Cardiac fibroblast (primary cell): ENCODE data around the gene PDE1A.
A peak's percentile ranks its signal among the peaks of the same experiment; 100 is the strongest.

Source experiments
- DNase-seq, 2 donors: peaks; one replicate each; pipeline versions ENCODE4 v3.0.0 to v3.0.0-alpha.2; 2010; ENCODE audit warnings: low read depth in 2 of 2
- H3K4me3 ChIP-seq, 2 donors: replicated peaks in 1 of 2; 1 replicate in 1 of 2; 2 replicates in 1 of 2; pipeline ENCODE4 v1.5.1; 2011; ENCODE audit warnings: low read depth in 2 of 2, low read length in 2 of 2, mild to moderate bottlenecking in 2 of 2, moderate library complexity in 1 of 2
- TF ChIP-seq, protein P1 (sequence below): IDR thresholded peaks from one replicate; pipeline ENCODE4 v1.5.1; 2011; ENCODE audit warnings: low read depth, mild to moderate bottlenecking, low read length, inconsistent platforms

Gene PDE1A

DNA sequence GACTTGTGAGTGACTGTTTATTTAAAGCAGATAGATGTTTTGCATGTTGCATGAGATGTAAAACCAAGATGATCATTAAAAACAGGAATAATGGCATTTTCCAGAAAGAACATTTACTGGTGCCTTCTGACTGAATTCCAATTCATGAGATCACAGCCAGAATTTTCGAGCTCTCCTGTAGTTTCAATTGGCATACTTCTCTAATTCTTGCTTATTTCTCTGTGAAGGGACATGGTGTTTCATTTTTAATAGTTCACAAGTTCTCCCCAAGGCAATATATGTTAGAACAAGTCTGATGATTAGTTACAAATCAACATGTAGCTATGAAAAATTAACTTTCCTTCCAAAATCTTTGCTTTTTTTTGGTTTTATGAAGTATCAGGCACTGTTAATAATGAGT lies 105.7 kb downstream of the PDE1A start:
- H3K4me3 ChIP-seq = no peak overlapping the region
- no peak for DNase-seq
- TF ChIP-seq, protein P1, sequence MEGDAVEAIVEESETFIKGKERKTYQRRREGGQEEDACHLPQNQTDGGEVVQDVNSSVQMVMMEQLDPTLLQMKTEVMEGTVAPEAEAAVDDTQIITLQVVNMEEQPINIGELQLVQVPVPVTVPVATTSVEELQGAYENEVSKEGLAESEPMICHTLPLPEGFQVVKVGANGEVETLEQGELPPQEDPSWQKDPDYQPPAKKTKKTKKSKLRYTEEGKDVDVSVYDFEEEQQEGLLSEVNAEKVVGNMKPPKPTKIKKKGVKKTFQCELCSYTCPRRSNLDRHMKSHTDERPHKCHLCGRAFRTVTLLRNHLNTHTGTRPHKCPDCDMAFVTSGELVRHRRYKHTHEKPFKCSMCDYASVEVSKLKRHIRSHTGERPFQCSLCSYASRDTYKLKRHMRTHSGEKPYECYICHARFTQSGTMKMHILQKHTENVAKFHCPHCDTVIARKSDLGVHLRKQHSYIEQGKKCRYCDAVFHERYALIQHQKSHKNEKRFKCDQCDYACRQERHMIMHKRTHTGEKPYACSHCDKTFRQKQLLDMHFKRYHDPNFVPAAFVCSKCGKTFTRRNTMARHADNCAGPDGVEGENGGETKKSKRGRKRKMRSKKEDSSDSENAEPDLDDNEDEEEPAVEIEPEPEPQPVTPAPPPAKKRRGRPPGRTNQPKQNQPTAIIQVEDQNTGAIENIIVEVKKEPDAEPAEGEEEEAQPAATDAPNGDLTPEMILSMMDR = no peak

DNA sequence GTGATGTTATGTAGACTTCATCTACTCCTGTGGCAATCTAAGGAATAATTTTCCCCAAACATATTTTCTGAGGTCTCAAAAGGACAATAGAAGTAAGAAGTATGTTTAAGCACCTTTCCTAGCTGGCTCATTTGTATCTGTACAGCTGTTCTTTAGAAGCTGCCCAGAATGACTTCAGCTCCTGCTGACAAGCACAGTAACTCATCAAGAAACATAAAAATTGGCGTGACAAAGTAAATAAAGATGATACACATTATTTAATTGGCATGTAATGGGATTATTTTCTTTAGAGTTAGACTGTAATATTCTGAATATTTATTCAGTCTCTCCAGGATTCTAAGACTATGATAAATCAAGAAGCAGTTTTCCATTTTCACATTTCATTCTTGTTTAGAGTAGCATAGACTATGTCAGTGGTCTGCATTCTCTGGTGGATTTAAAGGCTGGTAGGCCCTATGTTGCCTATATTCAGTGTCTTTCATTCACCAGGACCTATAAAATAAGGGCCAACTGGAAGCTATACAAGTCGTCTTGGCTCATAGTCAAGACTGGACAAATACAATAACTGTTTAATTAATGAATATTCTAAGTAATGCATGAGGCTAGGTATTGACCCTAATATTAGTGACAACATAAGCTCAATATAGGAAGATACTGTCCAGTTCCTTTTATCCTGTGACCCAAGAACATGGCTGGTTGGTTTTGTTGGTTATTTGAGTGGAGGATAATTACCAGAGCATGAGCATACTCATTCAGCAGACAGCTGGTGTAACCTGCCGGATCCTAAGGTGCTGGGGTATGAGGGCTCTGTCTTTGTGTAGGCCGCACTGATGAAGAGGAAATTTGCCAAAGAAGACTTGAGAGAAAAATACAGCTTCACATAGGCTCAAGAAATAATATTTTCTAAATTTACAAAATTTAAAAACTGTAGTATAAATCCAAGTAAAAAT lies 107.0 kb downstream of the PDE1A start:
- TF ChIP-seq, protein P1 = no peak
- peak in 1 of 2 donors; percentile 12 for DNase-seq

DNA sequence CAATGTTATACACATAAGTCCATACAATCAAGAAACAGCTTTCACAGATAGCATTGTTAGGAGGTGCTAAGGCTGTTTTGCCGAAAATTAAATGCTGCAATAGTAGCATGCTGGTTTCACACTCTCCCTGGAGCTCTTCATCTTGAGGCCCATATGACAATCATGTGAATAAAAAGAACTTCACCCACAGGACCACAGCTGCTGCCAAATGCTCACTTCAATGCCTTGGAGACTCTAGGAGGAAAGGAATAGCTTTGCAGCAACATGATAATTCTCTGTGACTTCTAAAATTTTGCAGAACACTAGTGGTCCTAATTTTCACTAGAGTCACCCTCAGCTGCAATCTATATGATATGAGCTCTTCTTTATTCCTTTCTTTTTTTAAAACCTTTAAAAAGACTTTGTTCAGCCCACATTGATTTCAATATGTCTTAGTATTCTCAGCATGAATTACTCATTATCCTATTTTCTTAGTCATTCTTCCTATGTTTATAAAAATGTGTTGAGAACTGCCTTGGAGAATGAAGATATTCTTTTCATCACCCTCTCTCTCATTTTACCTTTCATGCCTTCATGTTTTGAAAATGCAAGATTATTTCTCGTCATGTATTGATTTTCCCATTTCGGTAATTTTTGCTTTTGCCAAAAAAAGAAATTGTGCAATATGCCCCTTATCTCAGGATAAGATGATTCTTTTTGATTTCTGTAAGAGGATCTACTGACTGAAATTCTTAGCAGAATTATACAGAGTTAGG lies 108.2 kb downstream of the PDE1A start:
- TF ChIP-seq, protein P1 = no peak
- DNase-seq = peak; percentile 10 to 42
- H3K4me3 ChIP-seq = no peak overlapping the region

More for the DNA sequence above, 107.0 kb downstream of the PDE1A start:
- no peak overlapping the region for H3K4me3 ChIP-seq

DNA sequence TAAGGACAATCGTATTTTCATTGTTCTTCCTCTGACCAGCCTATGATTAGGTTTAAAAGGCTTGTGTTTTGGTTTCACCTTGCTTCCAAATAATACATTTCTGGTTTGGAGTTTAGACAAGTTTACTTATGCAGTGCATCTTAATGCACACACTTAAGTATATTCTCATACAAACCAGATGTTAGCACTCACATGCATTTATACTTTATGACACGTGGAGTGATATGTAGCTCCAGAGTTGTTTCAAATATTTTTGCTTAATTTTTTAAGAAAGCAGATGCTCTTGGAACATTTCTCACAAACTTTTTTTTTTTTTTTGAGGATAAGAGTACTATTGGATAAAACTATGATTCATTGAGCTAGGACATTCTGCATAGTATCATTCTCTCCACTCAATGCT lies 109.9 kb downstream of the PDE1A start:
- TF ChIP-seq, protein P1 = no peak
- DNase-seq = no peak
- no peak overlapping the region for H3K4me3 ChIP-seq

DNA sequence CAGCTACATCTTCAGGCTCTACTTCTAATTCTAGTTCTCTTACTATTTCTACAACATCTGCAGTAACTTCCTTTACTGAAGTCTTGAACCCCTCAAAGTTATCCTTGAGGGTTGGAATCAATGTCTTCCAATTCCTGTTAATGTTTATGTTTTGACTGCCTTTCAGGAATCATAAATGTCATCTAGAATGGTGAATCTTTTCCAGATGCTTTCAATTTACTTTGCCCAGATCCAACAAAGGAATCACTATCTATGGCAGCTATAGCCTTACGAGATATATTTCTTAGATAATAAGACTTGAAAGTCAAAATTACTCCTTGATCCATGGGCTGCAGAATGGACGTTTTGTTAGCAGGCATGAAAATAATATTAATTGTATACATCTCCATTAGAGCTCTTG lies 123.9 kb downstream of the PDE1A start:
- TF ChIP-seq, protein P1 = no peak
- no peak for DNase-seq
- no peak overlapping the region for H3K4me3 ChIP-seq

DNA sequence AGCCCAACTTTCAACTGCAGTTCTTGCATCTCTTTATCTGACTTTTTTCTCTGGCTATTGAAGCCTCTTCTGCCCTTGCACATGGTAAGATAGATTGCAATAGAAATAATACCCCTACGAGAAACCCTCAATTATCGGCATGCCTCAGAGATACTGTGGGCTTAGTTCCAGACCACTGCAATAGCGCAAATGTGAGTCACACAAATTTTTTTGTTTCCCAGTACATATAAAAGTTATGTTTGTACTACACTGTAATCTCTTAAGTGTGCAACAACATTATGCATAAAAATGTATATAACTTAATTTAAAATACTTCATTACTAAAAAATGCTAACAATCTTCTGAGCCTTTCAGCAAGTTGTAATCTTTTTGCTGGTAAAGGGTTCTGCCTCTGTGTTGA lies 124.7 kb downstream of the PDE1A start:
- H3K4me3 ChIP-seq = no peak overlapping the region
- TF ChIP-seq, protein P1 = no peak
- DNase-seq = peak; percentile 75 to 82
